ENCODE measurements around the gene PHF21A. TPM values are rescaled to one million over a fixed set of nuclear protein-coding genes. Genes with fewer than 3 reads are reported as not detected.

Gene PHF21A
- total RNA-seq, 4 donors from 2014 or later = 11.2 to 22.3 (median 15.9) TPM

- Histone ChIP-seq H3K9me3 (no peaks in the 10 kb centered on the region), H3K27me3 (peaks cover 0 to 26% (median 0%) of the 10 kb centered on the region in 4 donors), H3K4me3 (no peak overlapping the region), H3K36me3 (no peaks in the 10 kb centered on the region), H3K4me1 (no peaks in the 10 kb centered on the region), H3K27ac (no peak overlapping the region)
- TF ChIP-seq CTCF (IDR thresholded peaks at IDR 0.05) = no peak
- no peak for TF ChIP-seq POLR2A (IDR thresholded peaks at IDR 0.05)
- no peak for DNase-seq
- 81 to 86% methylated on average over 9 of the region's 17 CpGs for WGBS, 2 donors
- intact Hi-C loops (cut with DNase I) = no loop called here
Observed at GRCh38 chr11:46142561-46142960, 21.3 kb upstream of the PHF21A start.

GRCh38 chr11:46141597-46141996 is 20.3 kb upstream of the PHF21A start:
- WGBS, 2 donors = 75 to 100% methylated on average over 3 of the region's 3 CpGs
- intact Hi-C loops (cut with DNase I) = no loop called here
- no peaks in the 10 kb centered on the region for H3K9me3 ChIP-seq

GRCh38 chr11:46134540-46134939 is 13.3 kb upstream of the PHF21A start:
- Histone ChIP-seq H3K4me3 (no peak overlapping the region), H3K4me1 (no peaks in the 10 kb centered on the region), H3K27me3 (peaks cover 0 to 5% (median 0%) of the 10 kb centered on the region in 4 donors), H3K27ac (no peak overlapping the region), H3K36me3 (no peaks in the 10 kb centered on the region), H3K9me3 (no peaks in the 10 kb centered on the region)
- no peak for DNase-seq
- no peak for TF ChIP-seq CTCF (IDR thresholded peaks at IDR 0.05)
- no peak for TF ChIP-seq POLR2A (IDR thresholded peaks at IDR 0.05)
- intact Hi-C loops (cut with DNase I) = no loop called here
- 71 to 87% methylated on average over 3 of the region's 3 CpGs for WGBS, 2 donors

More at GRCh38 chr11:46141597-46141996, 20.3 kb upstream of the PHF21A start:
- Histone ChIP-seq H3K4me1 (no peaks in the 10 kb centered on the region), H3K36me3 (no peaks in the 10 kb centered on the region), H3K27ac (no peak overlapping the region), H3K4me3 (no peak overlapping the region), H3K27me3 (peaks cover 0 to 18% (median 0%) of the 10 kb centered on the region in 4 donors)
- TF ChIP-seq POLR2A (IDR thresholded peaks at IDR 0.05) (no peak), CTCF (IDR thresholded peaks at IDR 0.05) (no peak)
- DNase-seq = no peak

- Histone ChIP-seq H3K27ac (no peak overlapping the region), H3K4me1 (no peaks in the 10 kb centered on the region), H3K4me3 (no peak overlapping the region), H3K36me3 (no peaks in the 10 kb centered on the region), H3K9me3 (no peaks in the 10 kb centered on the region), H3K27me3 (peaks cover 0 to 5% (median 0%) of the 10 kb centered on the region in 4 donors)
- intact Hi-C loops (cut with DNase I) = no loop called here
- WGBS, 2 donors = 68 to 83% methylated on average over 4 of the region's 4 CpGs
- TF ChIP-seq POLR2A (IDR thresholded peaks at IDR 0.05) = no peak
- no peak for DNase-seq
Observed at GRCh38 chr11:46134061-46134460, 12.8 kb upstream of the PHF21A start.

GRCh38 chr11:46133119-46133518 is 11.9 kb upstream of the PHF21A start:
- DNase-seq = no peak
- Histone ChIP-seq H3K4me3 (no peak overlapping the region), H3K4me1 (no peaks in the 10 kb centered on the region), H3K9me3 (no peaks in the 10 kb centered on the region), H3K27ac (no peak overlapping the region), H3K36me3 (no peaks in the 10 kb centered on the region), H3K27me3 (peaks cover 0 to 5% (median 0%) of the 10 kb centered on the region in 4 donors)
- intact Hi-C loops (cut with DNase I) = no loop called here
- 53% methylated on average over 3 of the region's 3 CpGs for WGBS, 2 donors
- TF ChIP-seq CTCF (IDR thresholded peaks at IDR 0.05) = no peak
- TF ChIP-seq POLR2A (IDR thresholded peaks at IDR 0.05) = no peak
